Retinal pigment epithelial cell (primary cell): ENCODE results near the gene EBP.
A peak's percentile ranks its signal among the peaks of the same experiment; 100 is the strongest.

Source experiments
- DNase-seq: peaks from one replicate; pipeline ENCODE4 v3.0.0-alpha.2; 2010; ENCODE audit warnings: low read depth
- H3K4me3 ChIP-seq: 2 replicates; pipeline ENCODE4 v1.5.1; 2011; ENCODE audit warnings: mild to moderate bottlenecking, low read length, control low read depth, moderate library complexity
- TF ChIP-seq, protein P1 (sequence below): conservative IDR thresholded peaks from 2 replicates; pipeline ENCODE4 v1.5.1; 2011; ENCODE audit warnings: low read depth, low read length, control low read depth, inconsistent platforms

The EBP gene

DNA sequence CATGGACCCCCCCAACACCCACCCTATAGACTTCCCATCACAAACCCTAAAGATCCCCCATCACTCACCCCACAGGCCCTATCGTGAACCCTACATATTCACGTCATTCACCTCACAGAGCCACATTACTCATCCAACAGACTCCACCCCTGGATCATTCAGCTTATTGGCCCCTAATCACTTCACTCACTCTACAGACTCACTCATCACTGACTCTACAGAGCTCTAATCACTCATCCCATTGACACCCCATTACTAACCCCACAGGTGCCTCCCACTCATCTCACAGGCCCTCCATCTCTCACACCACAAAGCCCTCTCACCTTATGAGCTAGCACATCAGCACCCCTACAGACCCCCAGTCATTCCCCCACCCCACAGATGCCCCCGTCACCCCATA lies 11.6 kb downstream of the EBP start:
- TF ChIP-seq, protein P1, sequence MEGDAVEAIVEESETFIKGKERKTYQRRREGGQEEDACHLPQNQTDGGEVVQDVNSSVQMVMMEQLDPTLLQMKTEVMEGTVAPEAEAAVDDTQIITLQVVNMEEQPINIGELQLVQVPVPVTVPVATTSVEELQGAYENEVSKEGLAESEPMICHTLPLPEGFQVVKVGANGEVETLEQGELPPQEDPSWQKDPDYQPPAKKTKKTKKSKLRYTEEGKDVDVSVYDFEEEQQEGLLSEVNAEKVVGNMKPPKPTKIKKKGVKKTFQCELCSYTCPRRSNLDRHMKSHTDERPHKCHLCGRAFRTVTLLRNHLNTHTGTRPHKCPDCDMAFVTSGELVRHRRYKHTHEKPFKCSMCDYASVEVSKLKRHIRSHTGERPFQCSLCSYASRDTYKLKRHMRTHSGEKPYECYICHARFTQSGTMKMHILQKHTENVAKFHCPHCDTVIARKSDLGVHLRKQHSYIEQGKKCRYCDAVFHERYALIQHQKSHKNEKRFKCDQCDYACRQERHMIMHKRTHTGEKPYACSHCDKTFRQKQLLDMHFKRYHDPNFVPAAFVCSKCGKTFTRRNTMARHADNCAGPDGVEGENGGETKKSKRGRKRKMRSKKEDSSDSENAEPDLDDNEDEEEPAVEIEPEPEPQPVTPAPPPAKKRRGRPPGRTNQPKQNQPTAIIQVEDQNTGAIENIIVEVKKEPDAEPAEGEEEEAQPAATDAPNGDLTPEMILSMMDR = no peak
- DNase-seq = no peak
- H3K4me3 ChIP-seq = no peak overlapping the region

DNA sequence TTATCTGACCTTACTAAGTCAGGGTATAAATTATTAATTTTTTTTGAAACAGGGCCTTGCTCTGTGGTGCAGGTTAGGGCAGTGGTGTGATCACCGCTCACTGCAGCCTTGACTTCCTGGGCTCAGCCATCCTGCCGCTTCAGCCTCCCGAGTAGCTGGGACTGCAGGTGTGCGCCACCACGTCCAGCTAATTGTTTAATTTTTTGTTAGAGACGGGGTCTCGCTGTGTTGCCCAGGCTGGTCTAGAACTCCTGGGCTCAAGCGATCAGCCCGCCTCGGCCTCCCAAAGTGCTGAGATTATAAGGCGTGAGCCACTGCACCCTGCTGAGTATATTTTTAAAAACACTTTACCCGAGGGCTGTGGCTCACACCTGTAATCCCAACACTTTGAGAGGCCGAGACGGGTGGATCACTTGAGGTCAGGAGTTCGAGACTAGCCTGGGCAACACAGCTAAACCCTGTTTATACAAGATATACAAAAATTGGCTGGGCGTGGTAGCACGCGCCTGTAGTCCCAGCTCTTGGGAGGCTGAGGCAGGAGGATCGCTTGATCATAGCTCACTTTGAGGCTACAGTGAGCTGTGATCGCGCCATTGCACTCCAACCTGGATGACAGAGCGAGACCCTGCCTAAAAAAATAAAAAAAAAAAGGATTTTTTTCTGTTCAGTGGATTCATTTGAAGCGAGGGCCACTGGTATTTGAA lies 17.2 kb downstream of the EBP start:
- TF ChIP-seq, protein P1 = no peak
- DNase-seq = no peak
- H3K4me3 ChIP-seq = peak overlapping the region; percentile 28

DNA sequence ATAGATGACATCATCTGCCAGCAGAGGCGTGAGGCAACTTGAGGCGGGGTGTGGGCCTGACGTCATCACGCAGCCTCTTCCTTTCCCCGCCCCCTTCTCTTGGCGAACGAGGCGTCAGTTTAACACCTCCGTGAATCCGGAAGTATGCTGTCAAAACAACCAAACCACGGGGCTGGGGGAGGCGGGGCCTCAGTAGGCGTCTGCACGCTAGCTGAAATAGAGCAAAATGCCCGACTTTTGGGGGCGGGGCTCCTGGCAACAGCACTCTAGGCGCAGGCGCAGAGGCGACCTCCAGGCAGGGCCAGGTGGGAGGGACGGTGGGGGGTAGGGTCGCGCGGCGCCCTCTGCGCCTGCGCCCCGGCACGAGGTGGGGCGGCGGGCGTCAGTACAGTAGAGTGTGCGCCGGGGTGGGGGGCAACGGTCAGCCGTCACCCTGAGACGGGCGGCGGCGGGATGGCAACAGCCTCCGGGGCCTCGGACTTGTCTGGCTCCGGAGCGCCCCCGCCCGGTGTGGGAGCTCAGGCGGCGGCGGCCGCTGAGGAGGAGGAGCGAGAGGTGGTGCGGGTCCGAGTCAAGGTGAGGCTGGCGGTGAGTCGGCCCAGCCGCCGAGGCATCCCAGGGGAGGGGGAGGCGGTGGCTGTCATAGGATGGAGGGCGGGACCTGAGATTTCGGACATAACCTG lies 17.9 kb downstream of the EBP start, which contains the start of gene TBC1D25:
TSS of gene TBC1D25 (plus strand) at position 370 of the 683 bp plus-strand sequence. CDS start at position 454, 84 bp downstream.
- peak within 1 kb of the TSS; percentile 64 for H3K4me3 ChIP-seq
- TF ChIP-seq, protein P1 = peak; percentile 30
- peak; percentile 88 for DNase-seq

DNA sequence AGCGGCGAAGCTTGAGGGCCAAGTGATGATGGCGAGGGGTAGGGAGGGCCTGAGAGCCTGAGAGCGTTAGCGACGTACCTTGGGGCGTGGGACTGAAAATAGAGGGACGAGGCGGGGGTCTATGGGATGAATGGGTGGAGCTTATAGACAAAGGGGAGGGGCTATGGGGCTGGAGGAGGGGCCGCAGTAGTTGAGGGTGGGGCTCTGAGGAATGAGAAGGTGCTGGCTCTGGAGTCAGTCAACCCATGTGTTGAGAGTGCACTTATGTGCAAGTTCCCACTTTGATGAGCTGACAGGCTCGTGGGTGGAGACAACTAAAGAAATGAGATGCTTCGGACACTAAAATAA lies 18.4 kb downstream of the EBP start:
- H3K4me3 ChIP-seq = peak overlapping the region; percentile 64
- no peak for DNase-seq
- TF ChIP-seq, protein P1 = no peak

DNA sequence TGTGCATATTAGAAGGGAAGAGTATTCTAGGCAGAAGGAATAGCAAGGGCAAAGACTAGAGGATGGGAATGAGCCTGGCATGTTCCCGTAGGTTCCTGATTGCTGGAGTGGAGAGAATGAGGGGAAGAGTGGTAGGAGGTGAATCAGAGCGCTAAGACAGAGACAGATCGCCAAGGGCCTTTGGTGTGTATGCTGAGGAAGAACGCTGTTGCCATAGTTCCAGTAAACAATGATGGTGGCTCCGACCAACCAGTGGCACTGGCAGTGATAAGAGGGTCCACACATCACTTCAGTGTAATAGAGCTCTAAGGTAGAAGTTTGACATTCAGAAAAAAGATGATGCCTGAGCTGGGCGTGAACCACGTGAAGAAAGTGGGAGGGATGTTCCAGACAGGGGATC lies 18.9 kb downstream of the EBP start:
- TF ChIP-seq, protein P1 = no peak
- no peak for DNase-seq
- peak overlapping the region; percentile 64 for H3K4me3 ChIP-seq

DNA sequence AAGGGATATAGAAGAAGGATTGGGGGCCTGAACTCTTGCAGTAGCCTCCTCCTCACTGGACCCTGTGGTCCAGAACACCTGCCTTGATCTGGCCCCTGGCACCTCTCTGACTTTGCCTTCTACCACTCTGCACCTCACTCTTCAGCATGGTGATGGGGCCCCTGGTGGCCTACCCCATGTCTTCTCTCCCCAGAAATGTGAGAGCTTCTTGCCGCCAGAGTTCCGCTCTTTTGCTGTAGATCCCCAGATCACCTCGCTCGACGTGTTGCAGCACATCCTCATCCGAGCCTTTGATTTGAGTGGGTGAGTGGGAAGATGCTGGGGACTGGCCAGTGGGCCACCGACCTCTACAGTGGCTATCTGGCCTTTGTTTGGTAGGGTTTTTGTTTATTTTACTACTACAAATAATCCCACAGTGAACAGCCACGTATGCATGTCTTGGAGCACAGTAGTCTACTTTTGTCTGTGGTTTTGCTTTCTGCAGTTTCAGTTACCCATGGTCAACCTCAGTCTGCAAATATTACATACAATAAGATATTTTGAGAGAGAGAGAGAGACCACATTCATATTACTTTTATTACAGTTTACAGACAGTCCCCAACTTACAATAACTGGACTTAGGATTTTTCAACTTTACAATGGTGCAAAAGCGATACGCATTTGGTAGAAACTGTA lies 19.7 kb downstream of the EBP start:
- DNase-seq = no peak
- TF ChIP-seq, protein P1 = no peak
- no peak overlapping the region for H3K4me3 ChIP-seq
